HEK293 (cell line): Measurements from ENCODE around the gene DUSP10.

Source experiments
- ATF2 ChIP-seq: fragments of 450-650 bp; formaldehyde crosslinking; IDR thresholded peaks from 2 replicates; pipeline ENCODE4 v1.5.1; 2016; ENCODE audit warnings: missing biosample characterization, missing genetic modification characterization, low read depth
- GLI4 ChIP-seq: fragments of 450-650 bp; formaldehyde crosslinking; IDR thresholded peaks from 2 replicates; pipeline ENCODE4 v1.5.1; 2016; ENCODE audit warnings: missing biosample characterization, missing genetic modification characterization
- OSR2 ChIP-seq: fragments of 450-650 bp; formaldehyde crosslinking; IDR thresholded peaks from 2 replicates; pipeline ENCODE4 v1.5.1; 2016; ENCODE audit warnings: missing biosample characterization, missing genetic modification characterization
- PRDM4 ChIP-seq: fragments of 450-650 bp; formaldehyde crosslinking; IDR thresholded peaks from 2 replicates; pipeline ENCODE4 v1.5.1; 2017; ENCODE audit warnings: missing biosample characterization, missing genetic modification characterization
- REPIN1 ChIP-seq: fragments of 450-650 bp; formaldehyde crosslinking; IDR thresholded peaks from 2 replicates; pipeline ENCODE4 v1.5.1; 2017; ENCODE audit warnings: missing biosample characterization, missing genetic modification characterization, low read depth
- SP3 ChIP-seq: fragments of 450-650 bp; formaldehyde crosslinking; IDR thresholded peaks from 2 replicates; pipeline ENCODE4 v1.5.1; 2016; ENCODE audit warnings: missing biosample characterization, missing genetic modification characterization
- TCF7L2 ChIP-seq: IDR thresholded peaks from 2 replicates; pipeline ENCODE4 v1.6.1; 2011; ENCODE audit warnings: low read depth, mild to moderate bottlenecking, inconsistent platforms, low read length, moderate library complexity, borderline replicate concordance
- WT1 ChIP-seq: fragments of 450-650 bp; formaldehyde crosslinking; IDR thresholded peaks from 2 replicates; pipeline ENCODE4 v1.5.1; 2016; ENCODE audit warnings: missing biosample characterization, missing genetic modification characterization
- YY2 ChIP-seq: fragments of 450-650 bp; formaldehyde crosslinking; IDR thresholded peaks from 2 replicates; pipeline ENCODE4 v1.5.1; 2016; ENCODE audit warnings: missing biosample characterization, missing genetic modification characterization
- ZBTB26 ChIP-seq: fragments of 450-650 bp; formaldehyde crosslinking; optimal IDR thresholded peaks from 2 replicates; pipeline ENCODE3; 2016; ENCODE audit warnings: missing biosample characterization, mild to moderate bottlenecking, missing genetic modification characterization
- ZBTB6 ChIP-seq: fragments of 450-650 bp; formaldehyde crosslinking; IDR thresholded peaks from 2 replicates; pipeline ENCODE4 v1.5.1; 2017; ENCODE audit warnings: missing biosample characterization, missing genetic modification characterization
- ZFP41 ChIP-seq: fragments of 450-650 bp; formaldehyde crosslinking; IDR thresholded peaks from 2 replicates; pipeline ENCODE4 v1.5.1; 2016; ENCODE audit warnings: missing biosample characterization, missing genetic modification characterization, borderline replicate concordance
- ZNF112 ChIP-seq: fragments of 450-650 bp; formaldehyde crosslinking; IDR thresholded peaks from 2 replicates; pipeline ENCODE4 v1.5.0; 2017; ENCODE audit warnings: missing biosample characterization, missing genetic modification characterization
- ZNF132 ChIP-seq: fragments of 450-650 bp; formaldehyde crosslinking; IDR thresholded peaks from 2 replicates; pipeline ENCODE4 v1.5.1; 2017; ENCODE audit warnings: missing biosample characterization, missing genetic modification characterization, borderline replicate concordance
- ZNF174 ChIP-seq: fragments of 450-650 bp; formaldehyde crosslinking; IDR thresholded peaks from 2 replicates; pipeline ENCODE4 v1.5.0; 2017; ENCODE audit warnings: missing biosample characterization, mild to moderate bottlenecking, missing genetic modification characterization
- ZNF248 ChIP-seq: fragments of 450-650 bp; formaldehyde crosslinking; IDR thresholded peaks from 2 replicates; pipeline ENCODE4 v1.5.1; 2017; ENCODE audit warnings: missing biosample characterization, missing genetic modification characterization
- ZNF274 ChIP-seq, 2 experiments: fragments of 200-500 bp in 1 of 2; fragments of 450-650 bp in 1 of 2; sonication (Bioruptor generic) in 1 of 2; formaldehyde crosslinking in 1 of 2; IDR thresholded peaks; 2 replicates each; pipeline versions ENCODE4 v1.5.1 to v1.6.1; 2014 to 2016; ENCODE audit warnings: borderline replicate concordance in 1 of 2, inconsistent platforms in 1 of 2, low read length in 1 of 2, missing biosample characterization in 1 of 2, missing genetic modification characterization in 1 of 2
- ZNF335 ChIP-seq: fragments of 450-650 bp; formaldehyde crosslinking; conservative IDR thresholded peaks from 2 replicates; pipeline ENCODE4 v1.5.1; 2016; ENCODE audit warnings: missing biosample characterization, missing genetic modification characterization
- ZNF398 ChIP-seq: fragments of 450-650 bp; formaldehyde crosslinking; IDR thresholded peaks from 2 replicates; pipeline ENCODE4 v1.5.1; 2017; ENCODE audit warnings: missing biosample characterization, missing genetic modification characterization
- ZNF404 ChIP-seq: fragments of 450-650 bp; formaldehyde crosslinking; IDR thresholded peaks from 2 replicates; pipeline ENCODE4 v1.5.1; 2017; ENCODE audit warnings: missing biosample characterization, missing genetic modification characterization
- ZNF555 ChIP-seq: fragments of 450-650 bp; formaldehyde crosslinking; conservative IDR thresholded peaks from 2 replicates; pipeline ENCODE4 v1.5.1; 2017; ENCODE audit warnings: missing biosample characterization, mild to moderate bottlenecking, missing genetic modification characterization, inconsistent platforms
- ZNF654 ChIP-seq: fragments of 450-650 bp; formaldehyde crosslinking; IDR thresholded peaks from 2 replicates; pipeline ENCODE4 v1.5.1; 2016; ENCODE audit warnings: low read depth, missing biosample characterization, missing genetic modification characterization
- ZNF660 ChIP-seq: fragments of 450-650 bp; IDR thresholded peaks from 2 replicates; pipeline ENCODE4 v1.5.1; 2018; ENCODE audit warnings: missing biosample characterization, mild to moderate bottlenecking, missing genetic modification characterization
- ZNF707 ChIP-seq: fragments of 450-650 bp; formaldehyde crosslinking; IDR thresholded peaks from 2 replicates; pipeline ENCODE4 v1.5.1; 2016; ENCODE audit warnings: missing biosample characterization, missing genetic modification characterization
- ZSCAN30 ChIP-seq: fragments of 450-650 bp; IDR thresholded peaks from 2 replicates; pipeline ENCODE4 v1.5.1; 2018; ENCODE audit warnings: missing biosample characterization, mild to moderate bottlenecking, missing genetic modification characterization, moderate library complexity
- TF ChIP-seq, protein P1 (sequence below): fragments of 450-650 bp; formaldehyde crosslinking; IDR thresholded peaks from 2 replicates; pipeline ENCODE4 v1.5.1; 2016; ENCODE audit warnings: missing biosample characterization, missing genetic modification characterization, borderline replicate concordance
- TF ChIP-seq, protein P2 (sequence below): fragments of 450-650 bp; formaldehyde crosslinking; IDR thresholded peaks from 2 replicates; pipeline ENCODE4 v1.5.1; 2016; ENCODE audit warnings: missing biosample characterization, missing genetic modification characterization

The DUSP10 gene

GRCh38 chr1:221741703-221742554, at the start of gene DUSP10 (continued):
- no peak for TF ChIP-seq ZBTB6 (tag by site-specific recombination)
- TF ChIP-seq ZBTB26 = no peak
- 0 out of 2 replicates have a peak, but pooled peaks have one; percentile 51 for TF ChIP-seq PRDM4 (tag by site-specific recombination)
- 0 out of 2 replicates have a peak, but pooled peaks have one; percentile 14 for TF ChIP-seq OSR2 (tag by site-specific recombination)
- peak; percentile 86; the same call in 1 of the 2 replicates for TF ChIP-seq GLI4 (tag by site-specific recombination)
- TF ChIP-seq ZNF132 (tag by site-specific recombination) = no peak
- no peak for TF ChIP-seq YY2
- peak; percentile 81 for TF ChIP-seq SP3 (tag by site-specific recombination)
- no peak for TF ChIP-seq ZNF707 (tag by site-specific recombination)
- TF ChIP-seq ZNF555 (tag by site-specific recombination) = no peak
- peak; percentile 29 for TF ChIP-seq WT1 (tag by site-specific recombination)
- TF ChIP-seq, protein P1, sequence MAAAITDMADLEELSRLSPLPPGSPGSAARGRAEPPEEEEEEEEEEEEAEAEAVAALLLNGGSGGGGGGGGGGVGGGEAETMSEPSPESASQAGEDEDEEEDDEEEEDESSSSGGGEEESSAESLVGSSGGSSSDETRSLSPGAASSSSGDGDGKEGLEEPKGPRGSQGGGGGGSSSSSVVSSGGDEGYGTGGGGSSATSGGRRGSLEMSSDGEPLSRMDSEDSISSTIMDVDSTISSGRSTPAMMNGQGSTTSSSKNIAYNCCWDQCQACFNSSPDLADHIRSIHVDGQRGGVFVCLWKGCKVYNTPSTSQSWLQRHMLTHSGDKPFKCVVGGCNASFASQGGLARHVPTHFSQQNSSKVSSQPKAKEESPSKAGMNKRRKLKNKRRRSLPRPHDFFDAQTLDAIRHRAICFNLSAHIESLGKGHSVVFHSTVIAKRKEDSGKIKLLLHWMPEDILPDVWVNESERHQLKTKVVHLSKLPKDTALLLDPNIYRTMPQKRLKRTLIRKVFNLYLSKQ (tag by site-specific recombination) = no peak
- TF ChIP-seq ZNF248 = no peak
- peak; percentile 84 for TF ChIP-seq TCF7L2
- TF ChIP-seq REPIN1 (tag by site-specific recombination) = 0 out of 2 replicates have a peak, but pooled peaks have one; percentile 69
- peak; percentile 52 for TF ChIP-seq ZNF398 (tag by site-specific recombination)
- peak; percentile 71 for TF ChIP-seq ZNF660 (tag by site-specific recombination)
- peak; percentile 97 for TF ChIP-seq ATF2
- no peak for TF ChIP-seq ZNF274 (IDR thresholded peaks at IDR 0.05; ENCODE audit: low read length)
- no peak for TF ChIP-seq ZNF274 (tag by site-specific recombination; IDR thresholded peaks at IDR 0.05; ENCODE audit: borderline replicate concordance)
- no peak for TF ChIP-seq ZNF654 (tag by site-specific recombination)
- TF ChIP-seq ZNF112 = no peak
- TF ChIP-seq ZNF335 = peak; percentile 92
- peak; percentile 64; the same call in 1 of the 2 replicates for TF ChIP-seq ZSCAN30 (tag by site-specific recombination)
- no peak for TF ChIP-seq ZFP41 (tag by site-specific recombination)
- no peak for TF ChIP-seq ZNF404
- TF ChIP-seq, protein P2, sequence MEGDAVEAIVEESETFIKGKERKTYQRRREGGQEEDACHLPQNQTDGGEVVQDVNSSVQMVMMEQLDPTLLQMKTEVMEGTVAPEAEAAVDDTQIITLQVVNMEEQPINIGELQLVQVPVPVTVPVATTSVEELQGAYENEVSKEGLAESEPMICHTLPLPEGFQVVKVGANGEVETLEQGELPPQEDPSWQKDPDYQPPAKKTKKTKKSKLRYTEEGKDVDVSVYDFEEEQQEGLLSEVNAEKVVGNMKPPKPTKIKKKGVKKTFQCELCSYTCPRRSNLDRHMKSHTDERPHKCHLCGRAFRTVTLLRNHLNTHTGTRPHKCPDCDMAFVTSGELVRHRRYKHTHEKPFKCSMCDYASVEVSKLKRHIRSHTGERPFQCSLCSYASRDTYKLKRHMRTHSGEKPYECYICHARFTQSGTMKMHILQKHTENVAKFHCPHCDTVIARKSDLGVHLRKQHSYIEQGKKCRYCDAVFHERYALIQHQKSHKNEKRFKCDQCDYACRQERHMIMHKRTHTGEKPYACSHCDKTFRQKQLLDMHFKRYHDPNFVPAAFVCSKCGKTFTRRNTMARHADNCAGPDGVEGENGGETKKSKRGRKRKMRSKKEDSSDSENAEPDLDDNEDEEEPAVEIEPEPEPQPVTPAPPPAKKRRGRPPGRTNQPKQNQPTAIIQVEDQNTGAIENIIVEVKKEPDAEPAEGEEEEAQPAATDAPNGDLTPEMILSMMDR (tag by site-specific recombination) = peak; percentile 74
- no peak for TF ChIP-seq ZNF174 (tag by site-specific recombination)
